Raji (cell line): ENCODE data around the gene CDRT15.

Experiments
- POLR2A ChIP-seq: IDR thresholded peaks from 2 replicates; pipeline ENCODE4 v1.6.1; 2011; ENCODE audit warnings: low read depth, low read length, control low read depth; ENCODE audit not compliant: insufficient read depth

The CDRT15 gene

DNA sequence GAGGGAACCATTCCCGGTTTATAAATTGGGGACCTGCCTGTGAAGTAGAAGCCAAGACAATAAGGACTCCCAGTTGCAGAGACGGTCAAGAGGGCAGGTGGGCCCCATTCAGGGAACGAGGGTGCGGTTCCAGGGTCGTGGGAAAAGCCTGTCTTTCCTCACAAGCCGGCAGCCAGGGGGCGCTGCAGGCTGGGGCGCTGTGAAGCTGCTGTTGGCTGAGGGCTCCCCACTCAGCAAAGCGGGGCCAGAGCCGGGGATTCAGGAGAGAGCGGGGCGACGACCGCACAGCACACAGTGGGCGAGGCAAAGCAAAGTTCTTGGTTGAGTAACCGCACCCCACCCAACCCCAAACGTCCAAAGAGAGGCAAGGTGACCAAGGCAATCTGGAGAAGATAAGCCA lies 24.9 kb downstream of the CDRT15 start:
- TF ChIP-seq POLR2A, result no peak

DNA sequence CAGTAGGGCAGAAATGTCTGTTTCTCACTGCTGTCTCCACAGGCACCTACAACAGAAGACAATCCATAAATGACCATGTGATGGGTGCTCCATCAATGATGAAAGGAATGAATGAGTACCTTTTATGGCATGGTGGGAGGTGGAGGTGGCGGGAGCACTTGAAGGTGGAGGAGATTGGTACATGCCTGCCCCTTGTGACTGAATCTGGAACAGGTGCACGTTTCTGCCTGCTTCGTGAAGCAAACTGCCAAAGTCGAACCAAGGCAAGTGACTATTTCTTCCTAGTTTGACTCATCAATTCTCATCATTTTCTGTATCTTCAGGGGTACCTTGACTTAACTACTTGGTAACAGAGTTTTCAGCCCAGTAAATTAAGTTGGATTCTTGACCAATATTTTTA lies 25.4 kb downstream of the CDRT15 start:
- no peak for TF ChIP-seq POLR2A

DNA sequence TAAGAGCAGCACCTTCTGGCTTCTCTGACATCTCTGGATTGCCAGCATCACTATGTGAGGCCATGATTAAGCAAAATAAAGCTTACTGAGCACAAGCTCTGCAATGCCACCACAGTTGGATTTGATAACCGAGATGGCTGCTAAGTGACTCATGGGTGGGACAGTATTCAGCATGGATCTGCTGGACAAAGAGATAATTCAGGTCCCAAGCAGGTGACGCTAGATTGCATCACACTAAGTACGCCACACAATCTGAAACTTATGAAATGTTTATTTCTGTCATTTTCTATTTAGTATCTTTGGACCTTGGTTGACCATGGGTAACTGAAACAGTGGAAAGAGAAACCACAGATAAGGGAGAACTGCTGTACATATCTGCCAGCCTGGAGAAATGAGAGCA lies 27.4 kb downstream of the CDRT15 start:
- TF ChIP-seq POLR2A, result no peak

DNA sequence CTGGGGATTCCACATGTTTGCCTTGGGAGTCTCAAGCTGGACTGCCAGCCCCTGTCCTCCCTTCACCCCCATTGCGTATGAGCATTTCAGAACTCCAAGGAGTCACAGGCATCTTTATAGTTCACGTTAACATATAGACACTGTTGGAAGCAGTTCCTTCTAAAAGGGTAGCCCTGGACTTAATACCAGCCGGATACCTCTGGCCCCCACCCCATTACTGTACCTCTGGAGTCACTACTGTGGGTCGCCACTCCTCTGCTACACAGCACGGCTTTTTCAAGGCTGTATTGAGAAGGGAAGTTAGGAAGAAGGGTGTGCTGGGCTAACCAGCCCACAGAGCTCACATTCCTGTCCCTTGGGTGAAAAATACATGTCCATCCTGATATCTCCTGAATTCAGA lies 28.9 kb downstream of the CDRT15 start:
- TF ChIP-seq POLR2A, result no peak

DNA sequence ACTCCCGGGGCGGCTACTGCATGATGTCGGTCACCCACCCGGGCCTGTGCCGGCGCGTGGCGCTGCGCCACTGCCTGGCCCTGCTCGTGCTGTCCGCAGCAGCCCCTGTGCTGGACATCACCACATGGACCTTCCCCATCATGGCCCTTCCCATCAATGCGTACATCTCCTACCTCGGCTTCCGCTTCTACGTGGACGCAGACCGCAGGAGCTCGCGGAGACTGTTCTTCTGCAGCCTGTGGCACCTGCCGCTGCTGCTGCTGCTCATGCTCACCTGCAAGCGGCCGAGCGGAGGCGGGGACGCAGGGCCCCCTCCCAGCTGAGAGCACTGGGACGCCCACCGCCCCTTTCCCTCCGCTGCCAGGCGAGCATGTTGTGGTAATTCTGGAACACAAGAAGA lies 29.8 kb downstream of the CDRT15 start:
- no peak for TF ChIP-seq POLR2A

DNA sequence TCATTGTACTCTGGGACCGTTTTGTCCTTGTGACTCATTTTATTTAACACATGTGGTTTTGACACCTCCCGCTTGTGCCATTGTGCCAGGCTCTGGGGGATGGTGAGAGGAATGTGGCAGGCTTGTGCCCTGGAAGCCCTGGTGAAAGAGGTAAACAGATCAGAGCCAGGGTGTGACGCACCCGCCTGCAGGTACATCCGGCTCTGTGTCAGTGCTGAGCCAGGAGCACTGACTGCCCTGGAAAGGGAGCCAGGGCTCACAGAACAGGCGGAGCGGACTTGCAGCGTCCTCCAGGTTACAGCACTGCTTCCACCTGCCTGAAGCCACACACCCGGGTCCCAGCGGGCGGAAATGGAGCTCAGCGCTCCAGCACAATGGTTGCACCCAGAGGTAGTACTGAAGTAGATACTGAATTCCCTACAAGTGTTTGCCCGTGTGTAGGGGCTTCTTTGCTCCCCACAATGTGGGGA lies 30.6 kb downstream of the CDRT15 start:
- TF ChIP-seq POLR2A, result no peak

DNA sequence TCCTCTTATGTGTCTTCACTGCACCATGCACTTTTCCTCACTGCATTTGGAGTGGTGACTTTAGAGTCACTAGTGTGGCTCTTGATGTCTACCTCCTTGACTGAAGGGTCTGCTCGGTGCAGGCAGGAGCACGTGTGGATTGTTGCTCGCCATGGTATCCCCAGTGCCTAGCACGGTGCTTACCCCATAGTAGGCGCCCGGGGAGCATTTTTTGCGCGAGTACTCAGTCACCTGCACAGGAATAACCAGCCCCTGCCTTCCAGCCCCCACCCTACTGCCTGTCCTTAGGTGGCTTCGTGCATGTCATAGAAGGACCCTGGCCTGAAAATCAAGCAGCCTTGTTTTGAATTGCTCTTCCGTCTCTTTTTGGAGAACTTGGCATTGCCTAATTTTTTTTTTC lies 31.3 kb downstream of the CDRT15 start:
- no peak for TF ChIP-seq POLR2A

DNA sequence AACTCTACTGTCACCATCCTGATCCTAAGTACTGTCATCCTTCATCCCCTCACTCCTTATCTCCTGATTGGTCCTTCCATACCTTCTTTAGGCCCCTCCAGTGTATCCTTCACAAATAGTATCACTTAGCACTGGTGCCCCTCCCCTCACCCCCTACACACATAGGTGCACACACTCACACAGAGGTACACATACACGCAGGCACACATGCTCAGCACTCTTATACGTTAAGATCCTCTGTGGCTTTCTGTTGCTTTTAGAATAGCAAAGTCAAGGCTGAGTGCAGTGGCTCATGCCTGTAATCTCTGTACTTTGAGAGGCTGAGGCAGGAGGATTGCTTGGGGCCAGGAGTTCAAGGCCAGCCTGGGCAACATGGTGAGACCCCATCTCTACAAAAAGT lies 32.1 kb downstream of the CDRT15 start:
- TF ChIP-seq POLR2A, result no peak

DNA sequence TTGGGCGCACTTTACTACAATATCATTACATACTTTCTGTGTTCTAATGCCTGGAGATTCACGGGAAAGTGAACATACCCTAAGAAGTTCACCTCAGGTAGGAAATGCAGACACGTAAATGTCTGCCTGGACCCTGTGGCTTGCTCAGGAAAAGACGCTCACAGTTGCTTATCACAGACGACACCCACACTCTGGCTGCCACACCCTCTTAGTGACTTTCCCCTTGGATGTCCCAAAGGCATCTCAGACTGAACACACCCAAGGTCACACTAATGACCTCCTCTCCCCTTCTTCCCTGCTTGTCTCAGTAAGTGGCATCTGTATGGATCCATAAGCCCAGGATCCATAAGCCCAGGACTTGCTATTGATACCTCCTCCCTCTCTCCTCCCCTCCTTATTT lies 32.6 kb downstream of the CDRT15 start:
- no peak for TF ChIP-seq POLR2A

DNA sequence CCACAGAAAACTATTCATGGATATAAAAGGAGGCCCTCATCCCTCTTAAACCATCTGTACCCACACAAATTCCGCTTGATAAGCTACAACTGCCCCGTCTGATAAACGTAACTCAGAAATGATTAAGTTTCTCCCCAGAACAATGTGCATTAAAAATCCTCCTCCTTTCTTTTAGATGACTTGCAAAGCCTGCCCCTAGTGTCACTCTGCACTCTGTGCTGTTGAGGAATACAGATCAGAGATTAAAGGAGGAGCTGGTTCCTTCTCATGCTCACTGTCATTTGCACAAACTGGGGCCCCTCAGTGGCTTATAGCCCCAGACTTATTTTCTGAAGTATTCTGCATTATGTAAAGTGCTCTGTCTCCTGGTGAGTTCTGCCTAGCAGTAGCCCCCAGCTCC lies 33.3 kb downstream of the CDRT15 start:
- no peak for TF ChIP-seq POLR2A

DNA sequence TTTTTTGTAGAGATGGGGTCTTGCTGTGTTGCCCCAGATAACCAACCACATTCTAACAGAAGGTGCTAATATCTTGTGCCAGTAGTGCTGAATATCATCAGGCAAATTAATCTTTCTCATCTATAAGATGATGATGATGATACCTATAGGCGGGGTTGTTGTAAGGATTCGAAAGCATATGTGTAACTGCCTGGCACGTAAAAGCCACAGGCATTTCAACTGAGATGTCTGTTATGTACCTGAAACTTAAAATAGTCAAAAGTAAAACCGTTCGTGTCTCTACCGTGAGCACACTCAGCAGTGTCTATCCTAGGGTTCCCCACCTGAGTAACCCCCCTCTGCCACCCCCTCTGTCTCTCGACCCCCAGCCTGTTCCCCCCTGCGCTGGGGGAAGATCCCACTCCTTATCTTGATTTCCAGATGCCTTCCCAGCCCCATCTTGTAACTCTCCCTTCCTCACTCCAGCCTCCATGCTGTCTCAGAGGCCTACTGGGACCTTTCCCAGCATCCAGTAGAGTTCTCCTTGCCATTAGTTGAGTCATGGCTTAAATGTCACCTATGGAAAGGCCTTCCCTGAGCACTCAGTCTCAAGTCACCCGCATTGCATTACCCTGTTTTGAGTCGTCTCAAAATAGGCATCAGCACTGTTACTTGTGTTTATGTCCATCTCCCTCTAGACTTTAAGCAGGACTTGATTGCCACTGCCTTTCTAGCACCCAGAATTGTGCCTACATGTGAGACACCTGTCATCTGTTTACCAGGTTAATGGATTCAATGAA lies 34.1 kb downstream of the CDRT15 start:
- no peak for TF ChIP-seq POLR2A

DNA sequence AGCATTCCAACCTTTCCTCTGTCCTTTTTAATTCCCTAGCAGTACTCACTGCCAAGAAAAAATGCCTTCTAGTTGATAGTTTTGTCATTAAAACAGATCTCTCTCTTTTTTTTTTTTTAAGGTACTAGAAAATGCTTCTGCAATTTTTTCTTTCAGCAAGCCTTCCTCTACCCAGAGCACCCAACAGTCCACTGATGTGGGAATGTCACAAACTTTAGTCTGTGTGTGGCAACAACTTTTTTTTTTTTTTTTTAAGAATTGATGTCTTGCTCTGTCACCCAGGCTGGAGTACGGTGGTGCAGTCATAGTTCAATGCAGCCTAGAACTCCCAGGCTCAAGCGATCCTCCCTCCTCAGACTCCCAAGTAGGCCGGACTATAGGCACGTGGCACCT lies 34.7 kb downstream of the CDRT15 start:
- TF ChIP-seq POLR2A, result no peak

DNA sequence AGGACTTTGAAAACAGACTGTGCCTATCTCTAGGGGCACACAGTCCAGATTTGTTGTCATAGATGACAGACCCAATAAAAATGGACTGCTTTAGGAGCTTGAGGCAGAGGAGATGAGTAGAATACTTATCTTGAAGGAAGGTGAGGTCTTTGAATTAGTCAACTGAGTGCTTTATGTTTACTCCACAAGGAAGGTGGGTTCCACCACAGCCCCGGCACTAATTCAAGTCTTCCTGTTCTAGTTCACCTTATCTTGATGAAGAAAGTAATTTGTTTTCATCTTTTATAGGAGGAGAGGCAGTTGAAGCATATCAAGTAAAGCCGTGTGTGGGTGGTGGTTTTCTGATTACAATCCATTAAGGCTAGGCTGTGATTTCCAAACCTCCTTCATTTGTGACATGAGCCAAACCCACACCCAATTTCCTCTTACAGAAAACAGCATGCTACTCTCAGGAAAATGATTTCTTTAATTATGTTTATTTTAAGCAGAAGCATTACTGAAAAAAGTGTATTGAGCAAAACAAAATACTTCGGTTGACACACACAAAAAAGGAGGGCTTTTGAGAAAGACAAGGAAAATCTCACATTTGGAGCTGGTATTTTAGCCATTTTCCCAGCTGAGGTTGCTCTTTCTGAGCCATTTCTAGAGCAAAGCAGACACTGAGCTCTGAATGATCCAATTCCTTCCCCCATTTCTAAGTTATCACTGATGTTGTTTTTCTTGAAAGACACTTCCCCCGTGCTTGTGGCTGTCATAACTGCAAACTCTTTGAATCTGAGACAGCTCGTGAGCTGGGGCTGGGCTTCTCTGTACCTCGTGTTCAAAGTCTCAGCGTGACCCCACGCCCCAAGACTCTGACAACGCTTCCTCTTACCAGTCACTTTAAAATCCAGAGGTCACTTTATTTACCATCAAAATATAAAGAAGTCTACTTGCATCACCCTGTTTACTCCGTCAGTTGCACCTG lies 35.4 kb downstream of the CDRT15 start:
- no peak for TF ChIP-seq POLR2A

DNA sequence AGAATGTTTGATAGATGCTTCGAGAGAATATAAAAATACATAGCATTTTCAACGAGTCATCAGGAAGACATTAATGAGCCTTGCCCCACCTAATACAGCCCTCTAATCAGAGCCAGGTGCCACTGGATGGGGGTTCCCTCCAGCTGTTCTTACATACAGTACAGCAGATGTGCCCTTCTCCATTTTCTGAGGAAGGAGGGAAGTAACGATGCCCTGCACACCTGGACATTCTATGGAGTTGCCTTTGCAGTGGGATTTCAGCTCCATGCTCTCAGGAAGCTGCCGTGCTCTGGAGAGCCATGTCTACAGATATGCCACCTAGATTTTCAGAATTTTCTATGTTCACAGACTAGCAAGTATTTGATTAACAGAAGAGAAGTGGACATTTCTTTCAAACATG lies 36.3 kb downstream of the CDRT15 start:
- no peak for TF ChIP-seq POLR2A

DNA sequence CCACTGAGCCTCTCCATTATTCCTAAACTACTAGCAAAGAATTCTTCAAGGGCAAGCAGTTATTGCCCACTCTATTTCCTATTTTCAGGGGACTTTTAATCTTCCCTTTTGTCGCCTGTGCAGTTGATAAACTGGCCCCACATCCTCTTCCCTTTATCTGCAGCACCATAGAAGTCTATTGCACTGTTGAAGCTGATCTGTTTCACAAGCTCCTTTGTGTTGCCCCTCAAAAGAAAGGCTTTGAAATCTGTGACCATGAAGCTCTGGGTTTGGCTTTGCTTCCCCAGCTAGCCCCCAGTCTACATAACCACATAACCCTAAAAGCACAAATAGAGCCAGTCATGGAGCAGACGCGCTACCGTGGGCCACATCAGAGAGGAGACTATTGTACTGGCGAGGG lies 37.1 kb downstream of the CDRT15 start:
- TF ChIP-seq POLR2A, result no peak

DNA sequence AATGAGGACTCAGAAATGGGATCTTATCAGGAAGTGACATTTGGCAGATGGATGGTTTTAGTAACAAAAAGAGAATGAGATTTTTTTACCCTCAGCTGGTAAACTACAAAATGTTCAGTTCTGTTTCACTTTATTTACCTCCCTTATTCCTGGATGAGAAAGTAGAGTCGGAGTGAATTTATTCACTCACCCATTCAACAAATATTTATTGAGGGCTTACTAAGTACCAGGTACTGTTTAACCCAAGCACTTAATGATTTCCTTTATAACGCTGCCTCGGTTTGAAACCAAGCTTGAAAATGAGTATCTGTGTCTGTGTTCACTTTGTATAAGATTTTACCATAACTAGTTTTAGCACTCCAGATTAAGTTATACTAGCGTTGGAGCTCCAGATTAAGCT lies 38.1 kb downstream of the CDRT15 start:
- no peak for TF ChIP-seq POLR2A
